ENCODE measurements around the gene CFAP43.

GRCh38 chr10:104259456-104259855 is 27.3 kb upstream of the CFAP43 start:
- TF ChIP-seq, protein P1, sequence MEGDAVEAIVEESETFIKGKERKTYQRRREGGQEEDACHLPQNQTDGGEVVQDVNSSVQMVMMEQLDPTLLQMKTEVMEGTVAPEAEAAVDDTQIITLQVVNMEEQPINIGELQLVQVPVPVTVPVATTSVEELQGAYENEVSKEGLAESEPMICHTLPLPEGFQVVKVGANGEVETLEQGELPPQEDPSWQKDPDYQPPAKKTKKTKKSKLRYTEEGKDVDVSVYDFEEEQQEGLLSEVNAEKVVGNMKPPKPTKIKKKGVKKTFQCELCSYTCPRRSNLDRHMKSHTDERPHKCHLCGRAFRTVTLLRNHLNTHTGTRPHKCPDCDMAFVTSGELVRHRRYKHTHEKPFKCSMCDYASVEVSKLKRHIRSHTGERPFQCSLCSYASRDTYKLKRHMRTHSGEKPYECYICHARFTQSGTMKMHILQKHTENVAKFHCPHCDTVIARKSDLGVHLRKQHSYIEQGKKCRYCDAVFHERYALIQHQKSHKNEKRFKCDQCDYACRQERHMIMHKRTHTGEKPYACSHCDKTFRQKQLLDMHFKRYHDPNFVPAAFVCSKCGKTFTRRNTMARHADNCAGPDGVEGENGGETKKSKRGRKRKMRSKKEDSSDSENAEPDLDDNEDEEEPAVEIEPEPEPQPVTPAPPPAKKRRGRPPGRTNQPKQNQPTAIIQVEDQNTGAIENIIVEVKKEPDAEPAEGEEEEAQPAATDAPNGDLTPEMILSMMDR (IDR thresholded peaks at IDR 0.05; ENCODE audit: poor library complexity), result no peak
- no peak for TF ChIP-seq EZH2phosphoT487 (IDR thresholded peaks at IDR 0.05; ENCODE audit: low read depth, severe bottlenecking, unreplicated experiment)
- TF ChIP-seq EZH2 (IDR thresholded peaks at IDR 0.05; ENCODE audit: borderline replicate concordance), result no peak

Data from hepatocyte (in vitro differentiated cells).